OCI-LY3 (cell line): ENCODE data around the gene BLCAP.

Source experiments
- H2AFZ ChIP-seq: fragments of 200-600, 300-600 bp; shearing (Covaris generic); 2 replicates; pipeline ENCODE4 v1.6.0; 2014; ENCODE audit warnings: antibody characterized with exemption, low read depth, low read length
- H3K27ac ChIP-seq: fragments of 200-600, 300-600 bp; sonication (generic); 2 replicates; pipeline ENCODE4 v1.5.1; 2014; ENCODE audit warnings: mild to moderate bottlenecking, low read length, moderate library complexity, mixed read lengths
- H3K27me3 ChIP-seq: fragments of 200-600, 300-600 bp; sonication (generic); 2 replicates; pipeline ENCODE4 v1.6.1; 2014; ENCODE audit warnings: low read depth, low read length, mixed read lengths
- H3K36me3 ChIP-seq: fragments of 200-600, 300-600 bp; sonication (generic); replicated peaks from 2 replicates; pipeline ENCODE3; 2014; ENCODE audit warnings: low read depth, low read length, mixed read lengths
- H3K4me1 ChIP-seq: fragments of 300-600, 200-600 bp; sonication (generic); 2 replicates; pipeline ENCODE4 v1.6.1; 2014; ENCODE audit warnings: low read length, mixed read lengths
- H3K4me2 ChIP-seq: fragments of 200-600, 300-600 bp; sonication (generic); 2 replicates; pipeline ENCODE4 v1.6.1; 2014; ENCODE audit warnings: low read length, mixed read lengths
- H3K4me3 ChIP-seq: fragments of 300-600, 200-600 bp; sonication (generic); 2 replicates; pipeline ENCODE4 v1.5.1; 2014; ENCODE audit warnings: antibody characterized with exemption, mild to moderate bottlenecking, low read length, moderate library complexity
- H3K79me2 ChIP-seq: fragments of 300-600, 200-600 bp; shearing (Covaris generic); 2 replicates; pipeline ENCODE4 v1.6.1; 2014; ENCODE audit warnings: mild to moderate bottlenecking, low read length, mixed read lengths
- H3K9ac ChIP-seq: fragments of 300-600, 200-600 bp; shearing (Covaris generic); 2 replicates; pipeline ENCODE4 v1.6.0; 2014; ENCODE audit warnings: mild to moderate bottlenecking, low read length, moderate library complexity
- H3K9me3 ChIP-seq: fragments of 200-600, 300-600 bp; shearing (Covaris generic); 2 replicates; pipeline ENCODE4 v1.6.1; 2014; ENCODE audit warnings: low read length, mixed read lengths; ENCODE audit not compliant: insufficient read depth
- H4K20me1 ChIP-seq: fragments of 200-600, 300-600 bp; sonication (generic); 2 replicates; pipeline ENCODE4 v1.6.1; 2016; ENCODE audit warnings: low read length, mixed read lengths; ENCODE audit not compliant: insufficient read depth
- CTCF ChIP-seq: fragments of 200-600, 300-600 bp; sonication (generic); IDR thresholded peaks from 2 replicates; pipeline ENCODE4 v1.5.1; 2014; ENCODE audit warnings: antibody characterized with exemption, low read length, low read depth
- EZH2phosphoT487 ChIP-seq: fragments of 200-600 bp; shearing (Covaris generic); IDR thresholded peaks from 2 replicates; pipeline ENCODE4 v1.6.1; 2018; ENCODE audit warnings: antibody characterized with exemption, mixed run types, low read depth

Gene BLCAP

DNA sequence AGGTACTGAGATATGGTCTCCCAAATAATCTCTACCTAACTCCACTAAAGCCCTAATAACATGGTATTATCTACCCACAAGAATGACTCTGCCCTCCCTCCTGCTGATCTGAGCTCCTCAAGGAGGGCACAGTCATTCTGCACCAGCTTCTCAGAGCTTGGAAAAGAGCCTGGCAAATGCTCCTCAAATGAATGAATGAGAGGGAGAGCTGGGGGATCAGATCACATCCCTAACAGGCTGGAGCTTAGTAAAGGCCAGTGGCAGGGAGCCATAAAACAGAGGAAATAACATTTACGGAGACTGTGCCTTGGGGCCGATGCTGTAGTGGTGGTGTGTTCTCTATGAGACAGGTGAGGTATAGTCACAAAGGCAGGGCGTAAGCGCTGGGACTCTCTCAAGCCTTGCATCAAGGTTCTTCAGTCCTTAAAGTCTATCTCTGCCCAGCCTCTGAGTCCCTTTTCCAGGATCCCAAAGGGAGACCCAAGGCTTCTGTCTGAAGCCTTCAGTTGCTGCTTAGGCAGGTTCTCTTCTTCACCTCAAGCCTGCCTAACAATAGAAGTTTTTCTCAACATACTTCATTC, 13.8 kb downstream of the BLCAP start:
- Histone ChIP-seq H4K20me1 (no peaks in the 10 kb centered on the region), H3K4me1 (no peaks in the 10 kb centered on the region), H3K9ac (no peak overlapping the region), H3K79me2 (no peaks in the 10 kb centered on the region), H3K9me3 (no peaks in the 10 kb centered on the region), H2AFZ (no peak overlapping the region), H3K4me3 (no peak overlapping the region), H3K4me2 (no peak overlapping the region), H3K27ac (no peak overlapping the region), H3K27me3 (no peaks in the 10 kb centered on the region), H3K36me3 (peaks cover 9% of the 10 kb centered on the region)
- TF ChIP-seq EZH2phosphoT487 (no peak), CTCF (no peak)

GRCh38 chr20:37511610-37512275, 15.9 kb downstream of the BLCAP start:
- TF ChIP-seq EZH2phosphoT487 (no peak), CTCF (no peak)

DNA sequence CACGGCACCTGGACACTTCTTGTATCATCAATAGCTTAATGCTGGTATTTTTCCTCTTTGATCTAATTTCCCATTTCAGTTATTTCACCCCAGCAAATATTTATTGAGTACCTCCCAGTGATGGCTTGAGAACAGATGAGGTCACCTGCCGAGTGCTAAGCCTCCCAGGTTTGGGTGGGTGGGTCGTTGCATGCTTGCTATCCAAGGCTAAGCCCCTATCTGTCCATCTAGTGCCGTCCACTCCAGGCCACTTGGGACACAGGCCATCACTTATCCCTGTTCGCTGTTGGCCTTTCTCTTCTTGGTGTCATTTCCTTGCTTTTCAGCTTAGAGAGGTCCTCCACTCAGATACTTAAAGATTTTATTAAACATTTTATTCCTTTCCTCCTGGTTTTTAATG, 17.4 kb downstream of the BLCAP start:
- H2AFZ ChIP-seq: no peak overlapping the region
- no peaks in the 10 kb centered on the region for H3K79me2 ChIP-seq
- H3K4me2 ChIP-seq: no peak overlapping the region

More at GRCh38 chr20:37511610-37512275, 15.9 kb downstream of the BLCAP start:
- H2AFZ ChIP-seq: no peak overlapping the region
- H3K4me3 ChIP-seq: no peak overlapping the region
- H3K79me2 ChIP-seq: no peaks in the 10 kb centered on the region
- no peak overlapping the region for H3K9ac ChIP-seq
- H3K27me3 ChIP-seq: no peaks in the 10 kb centered on the region
- H4K20me1 ChIP-seq: no peaks in the 10 kb centered on the region
- H3K36me3 ChIP-seq: peaks cover 9% of the 10 kb centered on the region
- H3K4me1 ChIP-seq: 0 out of 2 replicates have a peak, but pooled peaks cover 4% of the 10 kb centered on the region
- no peak overlapping the region for H3K4me2 ChIP-seq
- H3K27ac ChIP-seq: no peak overlapping the region
- H3K9me3 ChIP-seq: no peaks in the 10 kb centered on the region

More for the DNA sequence above, 17.4 kb downstream of the BLCAP start:
- Histone ChIP-seq H3K4me1 (0 out of 2 replicates have a peak, but pooled peaks cover 4% of the 10 kb centered on the region), H3K9me3 (no peaks in the 10 kb centered on the region), H3K27ac (no peak overlapping the region), H3K4me3 (no peak overlapping the region), H3K27me3 (no peaks in the 10 kb centered on the region), H3K9ac (no peak overlapping the region), H3K36me3 (peaks cover 3% of the 10 kb centered on the region), H4K20me1 (no peaks in the 10 kb centered on the region)
- TF ChIP-seq CTCF (no peak), EZH2phosphoT487 (no peak)
